Activated naive CD4-positive, alpha-beta T cell treated with Interleukin-2 at 50 U/mL for 16 hours (primary cell): Measurements from ENCODE around the gene TNNT2.

Source experiments
- DNase-seq: peaks from one replicate; pipeline ENCODE4 v3.0.0-alpha.2; 2020

The TNNT2 gene

DNA sequence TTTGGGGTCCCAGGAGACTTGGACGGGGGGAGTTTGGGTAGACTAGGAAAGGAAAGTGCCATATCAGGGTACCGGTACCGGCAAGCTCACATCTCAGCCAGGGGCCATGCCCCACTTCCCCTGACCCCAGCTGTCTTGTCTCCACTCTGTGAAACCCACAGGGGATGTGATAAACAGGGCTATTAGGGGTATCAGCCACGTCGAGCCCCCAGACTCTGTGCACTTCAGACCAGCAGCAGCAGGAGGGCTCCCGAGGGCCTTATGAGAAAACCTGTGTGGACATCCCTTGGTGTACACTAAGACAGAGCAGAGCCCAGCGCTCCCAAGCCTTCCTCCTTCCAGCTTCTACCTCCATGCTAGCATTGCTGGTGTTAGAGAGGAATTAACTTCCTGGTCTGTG is 46.3 kb downstream of the TNNT2 start:
- no peak for DNase-seq

DNA sequence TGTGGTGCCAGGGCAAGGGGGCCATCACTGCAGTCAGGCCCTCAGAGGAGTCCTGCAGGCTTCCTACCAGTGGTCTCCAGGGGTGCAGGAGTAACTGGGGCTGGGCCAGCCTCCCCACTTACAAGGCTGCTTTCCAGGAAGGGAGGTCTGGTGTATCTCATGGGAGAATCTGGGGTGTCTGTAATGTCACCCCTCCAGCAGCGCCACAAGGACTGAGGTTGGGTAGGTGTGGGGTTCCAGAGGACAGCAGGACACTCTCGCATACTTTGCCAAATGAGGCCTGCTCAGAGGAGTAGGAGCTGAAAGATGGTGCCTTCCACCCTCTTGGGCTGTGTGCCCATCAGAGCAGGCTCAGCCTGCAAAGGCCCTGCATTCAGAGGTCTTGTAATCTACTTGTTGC is 46.9 kb downstream of the TNNT2 start:
- DNase-seq, result no peak

DNA sequence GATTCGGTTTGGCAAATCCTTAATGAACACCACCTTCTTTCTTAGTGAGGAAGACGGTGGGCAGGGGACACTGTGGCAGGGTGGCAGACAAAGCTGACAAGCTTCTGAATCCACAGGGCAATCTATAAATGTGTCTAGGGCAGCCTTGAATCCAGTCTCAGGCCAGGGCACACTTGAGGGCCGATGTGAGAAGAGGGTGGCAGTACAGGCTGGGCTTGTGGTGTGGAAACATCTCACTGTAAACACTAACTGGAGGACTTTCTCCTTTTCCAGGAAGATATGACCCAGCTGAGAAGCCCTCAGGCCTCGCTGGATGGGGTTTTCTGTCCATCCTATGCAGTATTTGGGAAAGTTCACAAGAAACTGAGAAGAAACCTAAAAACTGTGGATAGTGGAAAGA is 47.7 kb downstream of the TNNT2 start:
- no peak for DNase-seq

DNA sequence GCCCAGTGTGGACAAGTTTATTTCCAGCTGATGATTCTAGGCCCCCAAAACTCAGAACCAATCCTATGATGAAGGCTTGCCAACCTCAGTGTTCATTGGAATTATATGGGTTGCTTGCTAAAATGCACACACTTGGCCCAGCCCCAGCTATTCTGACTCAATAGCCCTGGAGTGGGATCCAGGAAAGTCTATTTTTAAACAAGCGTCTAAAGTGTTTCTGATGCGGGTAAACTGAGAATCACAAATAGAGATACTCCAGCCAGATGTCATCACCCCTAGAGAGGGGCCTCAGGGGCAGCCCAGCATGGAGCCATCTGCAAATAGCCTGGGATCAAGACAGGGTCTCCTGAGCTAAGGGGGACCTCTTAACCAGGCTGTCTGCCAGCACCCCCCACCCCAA is 48.2 kb downstream of the TNNT2 start:
- no peak for DNase-seq

DNA sequence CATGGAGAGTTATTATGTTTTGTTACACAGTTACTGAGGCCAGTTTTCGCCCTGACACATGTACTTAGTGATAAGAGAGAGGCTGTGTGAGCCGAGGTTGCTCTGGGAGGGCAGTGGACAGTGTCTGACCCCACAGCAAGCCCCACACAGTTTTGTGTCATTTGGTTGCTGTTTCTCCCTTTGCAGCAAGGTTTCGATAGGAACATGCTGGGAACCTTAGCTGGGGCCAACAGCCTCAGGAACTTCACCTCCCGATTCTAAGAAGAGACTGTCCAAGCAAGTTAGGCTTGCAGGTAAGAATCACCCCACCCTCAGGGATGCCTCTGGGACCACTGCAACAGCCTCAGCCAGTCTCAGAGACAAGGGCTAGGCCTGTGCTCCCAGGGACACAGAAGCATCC is 48.9 kb downstream of the TNNT2 start:
- no peak for DNase-seq

DNA sequence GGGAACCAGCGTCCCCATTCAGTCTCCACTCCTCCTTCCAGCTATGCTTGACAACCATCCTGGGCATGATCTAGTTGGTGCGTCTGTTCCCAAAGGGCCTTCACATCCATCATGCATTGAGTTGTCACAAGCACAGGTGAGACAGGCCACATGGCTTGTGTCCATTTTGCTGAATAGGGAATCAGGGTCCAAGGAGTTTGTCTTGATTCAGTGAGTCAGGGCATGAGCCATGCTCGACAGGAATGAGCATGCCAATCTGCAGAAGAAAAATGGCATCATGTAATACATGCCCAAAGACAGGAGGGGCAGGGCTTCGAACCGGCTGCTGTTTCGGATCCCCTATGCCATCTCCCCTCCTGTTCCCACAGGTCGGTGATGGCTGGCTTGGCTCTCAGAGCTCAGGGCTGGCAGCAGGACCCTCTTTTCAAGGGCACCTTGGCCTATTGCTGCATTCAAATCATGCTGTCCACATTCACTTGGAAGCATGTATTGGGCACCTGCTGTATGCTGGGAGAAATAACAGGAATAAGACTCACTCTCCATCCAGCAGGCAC is 49.7 kb downstream of the TNNT2 start:
- DNase-seq, result no peak

DNA sequence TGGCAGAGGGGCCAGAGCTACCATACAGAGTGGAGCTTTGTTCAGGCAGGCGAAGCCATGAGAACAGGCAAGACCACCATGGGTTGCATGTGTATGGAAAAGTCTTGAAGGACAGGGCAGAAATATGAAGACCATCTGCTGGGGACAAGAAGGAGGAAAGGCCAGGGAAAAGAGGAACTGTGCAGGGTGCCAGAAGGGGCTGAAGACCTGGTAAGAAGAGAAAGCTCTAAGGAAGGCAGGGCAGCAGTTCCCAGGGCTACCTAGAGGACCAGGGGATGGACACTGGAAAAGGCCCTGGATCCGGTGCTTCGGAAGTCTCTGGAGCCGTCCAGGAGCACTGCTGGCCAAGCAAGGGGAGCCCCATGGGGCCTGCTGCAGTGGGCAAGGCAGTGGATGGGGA is 50.8 kb downstream of the TNNT2 start:
- DNase-seq, result no peak

DNA sequence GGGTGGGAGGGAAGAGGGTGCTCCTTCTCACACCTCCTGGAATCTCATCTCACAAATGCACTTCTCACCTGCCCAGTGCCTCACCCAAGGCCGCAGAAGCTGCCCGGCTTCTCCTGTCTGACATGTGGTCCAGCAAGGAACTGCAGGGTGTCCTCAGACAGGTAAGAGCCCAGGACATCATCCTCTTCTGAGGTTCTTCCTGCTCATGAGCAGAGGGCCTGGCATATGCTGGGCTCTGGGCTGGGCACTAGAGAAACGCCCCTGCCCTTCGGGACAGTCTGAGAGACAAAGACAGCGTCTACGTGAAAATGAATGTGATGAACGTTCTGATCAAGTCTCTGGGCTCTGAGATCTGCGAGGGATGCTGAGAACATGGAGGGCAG is 51.8 kb downstream of the TNNT2 start:
- no peak for DNase-seq

DNA sequence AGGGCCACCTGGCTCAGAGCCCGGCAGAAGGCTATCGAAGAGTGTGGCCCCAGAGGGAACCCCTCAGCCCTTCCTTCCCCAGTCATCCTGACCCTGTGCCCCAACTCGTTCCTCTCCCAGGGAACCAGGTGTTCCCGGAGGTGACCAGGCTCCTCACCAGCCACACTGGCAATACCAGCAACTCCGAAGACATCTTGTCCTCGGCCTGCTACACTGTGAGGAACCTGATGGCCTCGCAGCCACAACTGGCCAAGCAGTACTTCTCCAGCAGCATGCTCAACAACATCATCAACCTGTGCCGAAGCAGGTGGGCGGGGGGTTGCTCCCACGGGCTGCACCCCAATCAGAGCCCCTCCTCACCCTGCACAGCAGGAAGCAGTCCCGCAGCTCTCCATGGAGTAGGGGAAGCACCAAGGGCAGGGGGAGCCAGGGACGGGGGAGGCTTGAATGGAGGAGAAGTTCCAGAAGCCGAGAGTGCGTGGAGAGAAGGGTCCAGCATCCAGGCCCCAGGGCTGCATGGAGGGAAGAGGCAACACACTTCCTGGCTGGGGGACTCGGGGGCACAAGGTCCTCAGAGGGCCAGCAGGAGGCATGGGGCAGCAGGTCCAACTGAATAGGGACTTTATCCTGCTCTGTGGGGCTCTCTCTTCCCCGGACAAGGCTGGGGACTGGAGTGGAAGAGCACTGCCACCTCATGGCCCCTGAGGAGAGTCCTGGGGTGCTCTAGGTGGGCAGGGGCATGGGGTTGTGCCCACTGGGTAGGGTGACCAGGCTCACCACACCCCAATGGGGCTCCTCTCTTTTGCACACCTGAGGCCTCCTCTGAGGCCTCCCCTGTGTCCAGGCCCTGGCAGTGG is 52.4 kb downstream of the TNNT2 start:
- no peak for DNase-seq

DNA sequence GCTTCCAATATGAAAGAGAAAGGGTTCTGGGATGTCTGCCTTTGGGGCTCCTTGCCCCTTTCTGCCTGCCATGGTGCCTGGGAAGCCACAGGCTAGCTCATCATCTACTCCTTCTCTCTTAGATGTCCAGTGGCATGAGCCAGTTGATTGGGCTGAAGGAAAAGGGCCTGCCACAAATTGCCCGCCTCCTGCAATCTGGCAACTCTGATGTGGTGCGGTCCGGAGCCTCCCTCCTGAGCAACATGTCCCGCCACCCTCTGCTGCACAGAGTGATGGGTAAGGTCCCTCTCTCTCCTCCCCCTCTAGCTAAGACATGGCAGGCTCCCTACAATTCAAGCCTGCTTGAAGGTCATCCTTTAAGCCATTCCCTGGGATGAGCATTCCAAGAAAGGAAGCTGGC is 53.2 kb downstream of the TNNT2 start:
- DNase-seq, result no peak

DNA sequence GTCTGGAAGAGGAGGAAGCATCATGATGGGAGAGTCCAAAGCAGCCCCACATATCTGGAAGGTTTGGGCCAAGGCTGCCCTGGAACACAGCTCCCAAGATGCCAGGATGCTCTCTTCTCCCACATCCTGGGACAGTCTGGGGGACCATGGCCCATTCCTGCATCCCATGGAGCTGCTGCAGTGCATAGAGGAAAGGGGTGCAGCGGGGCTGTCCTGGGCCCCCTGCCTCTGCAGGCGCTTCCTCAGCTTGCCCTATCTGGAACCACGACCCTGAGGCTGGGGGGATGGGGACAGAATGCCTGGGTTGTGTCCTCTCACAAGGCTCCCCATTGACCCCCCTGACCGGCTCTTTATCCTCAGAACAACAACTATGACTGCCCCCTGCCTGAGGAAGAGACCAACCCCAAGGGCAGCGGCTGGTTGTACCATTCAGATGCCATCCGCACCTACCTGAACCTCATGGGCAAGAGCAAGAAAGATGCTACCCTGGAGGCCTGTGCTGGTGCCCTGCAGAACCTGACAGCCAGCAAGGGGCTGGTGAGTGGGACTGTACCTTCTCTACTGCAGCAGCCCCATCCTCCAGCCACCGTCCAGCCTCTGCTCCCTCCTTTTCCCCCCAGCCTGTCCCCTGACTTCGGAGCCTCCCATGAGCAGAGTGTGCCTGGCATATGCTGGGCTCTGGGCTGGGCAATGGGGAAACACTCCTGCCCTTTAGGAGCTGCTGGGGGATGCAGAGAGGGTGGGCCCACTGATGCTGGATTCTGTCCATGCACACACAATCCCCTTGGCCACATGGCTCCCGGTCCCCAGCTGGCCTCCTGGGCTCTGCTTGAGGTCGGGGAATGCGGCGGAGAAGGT is 54.6 kb downstream of the TNNT2 start:
- no peak for DNase-seq

DNA sequence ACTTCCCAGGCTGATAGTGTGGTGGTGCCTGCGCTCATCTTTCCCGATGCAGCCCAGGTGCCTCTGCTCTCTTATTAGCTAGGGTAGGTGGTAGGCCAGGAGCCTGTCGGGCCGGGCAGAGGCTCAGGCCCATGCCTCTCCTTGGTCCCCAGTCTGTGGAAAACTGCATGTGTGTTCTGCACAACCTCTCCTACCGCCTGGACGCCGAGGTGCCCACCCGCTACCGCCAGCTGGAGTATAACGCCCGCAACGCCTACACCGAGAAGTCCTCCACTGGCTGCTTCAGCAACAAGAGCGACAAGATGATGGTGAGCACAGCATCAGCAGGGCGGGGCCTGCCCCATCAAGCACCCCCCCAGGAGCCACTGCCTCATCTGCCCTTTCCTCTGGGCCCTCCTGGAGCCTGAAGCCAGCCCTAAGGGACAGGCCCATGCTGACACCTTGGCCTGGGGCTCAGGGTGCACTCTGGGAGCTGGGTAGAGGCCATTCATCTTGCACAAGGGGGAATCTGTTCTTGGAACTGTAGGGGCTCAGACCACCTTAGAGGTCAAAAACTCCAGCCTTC is 55.6 kb downstream of the TNNT2 start:
- no peak for DNase-seq

DNA sequence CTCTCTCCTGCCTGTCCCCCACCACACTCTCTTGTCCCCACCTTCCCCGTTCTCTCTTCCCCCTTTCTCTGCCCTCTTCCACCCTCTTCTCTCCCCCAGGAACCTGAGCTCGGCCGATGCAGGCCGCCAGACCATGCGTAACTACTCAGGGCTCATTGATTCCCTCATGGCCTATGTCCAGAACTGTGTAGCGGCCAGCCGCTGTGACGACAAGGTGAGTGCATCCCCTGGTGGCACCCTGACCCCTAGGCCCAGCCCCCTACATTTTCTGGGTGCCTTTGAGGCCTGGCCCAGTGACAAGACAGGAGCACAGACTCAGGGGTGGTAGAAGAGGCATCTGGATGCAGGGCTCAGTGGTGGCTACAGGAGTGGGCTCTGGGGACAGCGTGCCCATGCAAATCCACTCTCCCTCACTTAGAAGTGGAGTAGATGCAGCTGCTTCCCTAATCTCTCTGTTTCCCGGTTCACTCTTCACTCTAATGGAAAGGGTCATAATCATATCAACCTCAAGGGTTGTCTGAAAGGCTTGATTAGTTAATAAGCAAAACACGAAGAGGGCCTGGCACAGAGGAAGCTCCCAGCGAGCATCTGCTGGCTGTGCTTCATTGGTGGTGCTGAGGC is 57.2 kb downstream of the TNNT2 start:
- no peak for DNase-seq

DNA sequence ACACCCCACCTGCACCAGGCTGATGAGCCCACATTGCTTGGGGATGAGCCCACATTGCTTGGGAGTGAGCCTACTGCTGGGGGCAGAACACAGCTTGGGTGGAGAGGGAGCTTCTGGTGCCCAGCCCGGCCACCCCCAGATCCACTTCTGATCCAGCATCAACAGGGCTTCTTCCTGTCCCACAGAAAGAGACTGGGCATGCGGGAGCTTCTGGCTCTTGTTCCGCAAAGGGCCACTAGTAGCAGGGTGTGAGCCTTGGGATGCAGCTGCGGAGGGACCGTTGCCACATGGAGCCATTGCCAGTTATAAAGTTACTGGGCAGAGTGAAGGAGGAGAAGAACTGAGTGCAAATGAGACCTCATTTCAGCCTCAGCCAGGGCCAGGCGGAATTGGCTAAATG is 57.8 kb downstream of the TNNT2 start:
- no peak for DNase-seq

DNA sequence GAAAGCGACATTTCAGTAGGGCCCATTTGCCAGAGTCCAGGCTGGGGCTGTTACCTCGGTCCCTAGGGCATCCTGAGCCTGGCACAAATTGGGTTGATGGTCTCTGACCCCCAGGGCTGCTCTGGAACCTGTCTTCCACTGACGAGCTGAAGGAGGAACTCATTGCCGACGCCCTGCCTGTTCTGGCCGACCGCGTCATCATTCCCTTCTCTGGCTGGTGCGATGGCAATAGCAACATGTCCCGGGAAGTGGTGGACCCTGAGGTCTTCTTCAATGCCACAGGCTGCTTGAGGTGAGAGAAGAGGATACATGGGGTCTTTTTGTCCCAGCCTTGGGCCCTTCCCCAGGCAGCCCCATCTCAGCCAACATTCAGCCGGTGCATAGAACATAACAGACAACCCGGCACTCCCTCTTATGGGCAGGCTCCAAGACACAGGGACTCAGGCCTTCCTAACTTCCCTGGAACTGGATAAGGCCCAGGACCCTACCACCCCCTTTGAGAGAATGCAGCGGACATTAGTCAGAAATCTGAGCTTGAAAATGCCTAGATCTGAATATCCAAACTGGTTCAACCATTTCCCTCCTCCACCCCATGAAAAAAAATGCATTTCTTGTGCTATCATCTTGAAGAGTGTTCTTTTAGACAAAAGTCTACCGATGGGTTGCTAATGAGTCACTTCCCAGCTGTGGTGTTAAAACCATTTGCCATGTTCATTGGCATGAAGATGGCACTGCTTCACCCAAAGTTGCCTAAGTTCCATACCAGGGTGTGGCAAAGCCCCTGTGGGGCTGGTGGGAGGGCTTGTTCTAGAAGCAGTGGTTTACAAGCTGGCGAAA is 58.8 kb downstream of the TNNT2 start:
- DNase-seq, result no peak

DNA sequence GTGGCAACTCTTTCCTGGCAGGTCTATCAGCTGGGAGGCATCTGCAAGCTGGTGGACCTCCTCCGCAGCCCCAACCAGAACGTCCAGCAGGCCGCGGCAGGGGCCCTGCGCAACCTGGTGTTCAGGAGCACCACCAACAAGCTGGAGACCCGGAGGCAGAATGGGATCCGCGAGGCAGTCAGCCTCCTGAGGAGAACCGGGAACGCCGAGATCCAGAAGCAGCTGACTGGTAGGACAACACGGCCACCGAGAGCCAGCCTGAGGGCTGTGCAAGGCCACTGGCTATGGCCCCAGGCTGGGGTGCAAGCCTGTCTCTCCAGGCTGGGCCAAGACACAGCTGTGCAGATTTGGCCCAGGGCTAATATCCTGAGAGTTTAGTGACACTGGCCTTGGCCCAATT is 59.9 kb downstream of the TNNT2 start:
- DNase-seq, result no peak

DNA sequence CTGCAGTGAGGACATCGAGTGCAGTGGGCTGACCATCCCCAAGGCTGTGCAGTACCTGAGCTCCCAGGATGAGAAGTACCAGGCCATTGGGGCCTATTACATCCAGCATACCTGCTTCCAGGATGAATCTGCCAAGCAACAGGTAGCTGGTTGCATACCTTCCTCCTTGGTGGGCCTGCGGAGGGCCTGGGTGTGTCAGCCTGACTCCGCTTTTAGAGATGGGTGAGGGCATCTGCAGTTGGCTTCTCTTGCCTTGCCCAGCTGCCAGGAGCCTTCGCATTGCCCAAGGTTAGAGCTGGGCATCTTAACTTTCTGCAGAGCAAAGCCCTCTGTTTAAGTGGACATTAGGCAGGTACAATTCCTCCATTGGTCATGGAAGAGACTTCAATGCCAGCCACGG is 60.9 kb downstream of the TNNT2 start:
- DNase-seq, result no peak

DNA sequence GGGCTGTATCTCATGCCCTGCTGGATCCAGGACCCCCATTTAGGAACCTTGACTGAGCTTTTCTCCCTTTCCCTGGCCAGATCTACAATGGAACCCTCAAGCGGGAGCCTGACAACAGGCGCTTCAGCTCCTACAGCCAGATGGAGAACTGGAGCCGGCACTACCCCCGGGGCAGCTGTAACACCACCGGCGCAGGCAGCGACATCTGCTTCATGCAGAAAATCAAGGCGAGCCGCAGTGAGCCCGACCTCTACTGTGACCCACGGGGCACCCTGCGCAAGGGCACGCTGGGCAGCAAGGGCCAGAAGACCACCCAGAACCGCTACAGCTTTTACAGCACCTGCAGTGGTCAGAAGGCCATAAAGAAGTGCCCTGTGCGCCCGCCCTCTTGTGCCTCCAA is 64.4 kb downstream of the TNNT2 start:
- no peak for DNase-seq

DNA sequence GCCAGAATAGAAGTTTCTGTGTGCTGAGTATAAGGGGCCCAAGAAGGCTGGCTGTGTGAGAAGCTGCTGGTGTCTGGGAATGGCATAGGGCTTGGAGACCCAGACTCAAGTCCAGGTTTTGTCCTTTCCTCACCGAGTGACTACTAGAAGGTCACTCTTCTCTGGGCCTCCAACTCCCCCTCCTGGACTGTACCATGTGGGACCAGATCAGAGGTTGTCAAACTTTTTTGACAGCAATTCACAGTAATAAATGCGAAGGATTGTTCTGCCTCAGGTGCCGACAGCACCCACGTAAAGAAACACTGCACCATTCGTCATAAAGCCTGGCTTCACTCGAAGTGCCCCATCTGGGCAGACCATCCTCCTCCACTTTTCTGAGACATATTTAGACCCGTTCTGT is 65.2 kb downstream of the TNNT2 start:
- DNase-seq, result no peak

DNA sequence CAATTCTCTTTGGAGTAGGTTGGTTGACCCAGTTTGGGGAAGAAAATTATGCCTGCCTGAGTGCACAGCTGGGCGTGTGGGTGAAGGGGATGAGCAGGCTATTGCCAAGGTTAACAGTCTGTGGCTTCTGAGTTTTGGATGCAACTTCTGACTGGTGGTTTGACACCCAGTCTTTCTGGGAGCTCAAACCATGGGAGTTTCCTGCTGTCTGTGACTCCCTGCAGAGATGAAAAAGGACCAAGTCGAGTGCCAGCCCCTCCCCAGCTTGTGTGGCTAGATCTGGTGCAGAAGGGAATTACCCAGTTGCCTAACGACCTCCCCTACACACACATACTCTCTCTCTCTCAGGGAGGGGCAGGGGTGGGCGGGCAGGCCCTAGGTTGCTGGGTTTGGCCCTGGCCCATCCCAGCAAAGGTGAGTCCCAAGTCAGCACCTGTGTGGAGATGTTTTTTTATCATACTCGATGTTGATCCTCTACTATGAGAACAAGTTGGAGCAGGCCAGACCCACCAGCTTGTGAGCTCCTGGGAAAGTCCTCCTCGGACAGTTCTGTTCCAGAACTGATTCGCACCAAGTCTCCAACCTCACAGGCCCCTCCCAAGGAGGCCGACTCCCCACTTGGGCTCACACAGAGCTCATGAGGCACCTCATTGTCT is 66.0 kb downstream of the TNNT2 start:
- DNase-seq, result no peak

DNA sequence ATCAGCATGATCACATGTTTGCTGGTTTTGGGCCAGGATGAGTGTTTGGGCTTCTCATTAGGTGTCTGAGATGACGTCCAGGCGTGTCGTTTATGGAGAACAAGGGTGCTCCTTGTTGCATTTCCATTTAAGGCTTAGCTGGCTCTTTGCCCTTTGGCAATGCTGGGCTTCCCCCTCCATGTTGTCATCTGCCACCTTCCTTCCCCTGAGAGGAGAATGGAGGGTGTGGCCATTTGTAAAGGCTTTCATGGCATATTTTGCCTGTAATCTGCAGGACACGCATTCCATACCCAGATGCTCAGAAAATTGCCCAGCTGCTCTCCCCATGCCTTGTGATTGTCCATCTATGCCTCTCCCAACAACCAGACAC is 66.5 kb downstream of the TNNT2 start:
- DNase-seq, result no peak
